Activated CD8-positive, alpha-beta memory T cell treated with anti-CD3 and anti-CD28 coated beads for 24 hours (primary cell): ENCODE results near the gene CDC42EP5.
A peak's percentile ranks its signal among the peaks of the same experiment; 100 is the strongest.
"Not testable (repeated sequence)": the region's sequence is repeated elsewhere in the genome, so short reads cannot be mapped to it uniquely, and the experiment has no call there.

ENCODE experiments used
- DNase-seq: peaks from one replicate; pipeline ENCODE4 v3.0.0-alpha.2; 2020

CDC42EP5 gene

DNA sequence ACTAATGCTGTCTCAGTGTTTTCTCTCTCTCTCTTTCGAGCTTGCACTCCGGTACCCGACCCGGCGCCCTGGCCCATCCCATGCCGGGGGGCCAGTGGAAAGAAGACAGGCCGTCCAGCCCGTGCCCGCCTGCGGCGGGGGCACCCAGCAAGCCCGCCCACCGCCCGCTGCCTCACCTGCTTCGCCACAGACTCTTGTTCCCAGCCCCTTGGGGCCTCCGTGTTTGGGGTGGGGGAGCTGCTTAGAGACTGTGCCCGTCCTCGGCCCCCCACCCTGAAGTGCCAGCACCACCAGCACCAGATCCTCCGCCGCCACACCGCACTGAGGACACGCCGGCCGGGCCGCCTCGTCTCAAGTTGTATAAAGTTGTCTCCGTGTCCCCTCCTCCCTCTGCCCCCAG is 11.9 kb downstream of the CDC42EP5 start:
- no peak for DNase-seq

DNA sequence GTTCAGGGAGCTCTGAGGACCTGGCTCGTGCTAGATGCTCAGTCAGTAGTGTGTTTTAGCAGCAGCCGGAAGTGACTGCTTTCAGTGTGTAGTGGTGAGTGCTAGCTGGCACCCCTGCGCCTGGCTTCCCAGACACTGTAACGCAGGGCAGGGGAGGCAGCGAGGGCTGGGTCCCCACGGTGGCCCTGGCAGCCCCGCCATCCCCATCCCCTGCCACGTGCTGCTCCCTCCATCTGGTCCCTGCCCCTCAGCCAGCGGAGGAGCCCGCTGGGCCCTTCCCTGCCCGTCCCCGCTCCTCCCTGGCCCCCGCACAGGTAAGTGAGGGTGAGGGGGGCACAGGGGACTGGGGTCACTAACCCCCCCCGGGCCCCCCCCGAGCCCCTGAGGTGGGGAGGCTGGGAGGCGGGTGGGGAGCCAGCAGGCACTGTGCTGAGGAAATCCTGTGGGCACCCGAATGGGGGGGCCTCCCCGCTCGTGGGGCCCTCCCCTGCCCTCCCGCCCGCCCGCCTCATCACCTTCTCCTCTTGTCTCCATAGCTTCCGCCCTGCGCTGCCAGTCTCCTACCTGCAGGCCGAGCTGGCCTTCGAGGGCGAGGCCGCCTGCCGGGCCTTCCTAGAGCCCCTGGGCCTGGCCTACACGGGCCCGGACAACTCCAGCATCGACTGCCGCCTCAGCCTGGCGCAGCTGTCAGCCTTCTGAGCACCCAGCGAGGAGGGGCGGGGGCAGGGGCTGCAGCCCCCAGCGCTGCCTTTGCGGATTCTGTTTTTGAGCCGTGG is 12.7 kb downstream of the CDC42EP5 start:
- no peak for DNase-seq

DNA sequence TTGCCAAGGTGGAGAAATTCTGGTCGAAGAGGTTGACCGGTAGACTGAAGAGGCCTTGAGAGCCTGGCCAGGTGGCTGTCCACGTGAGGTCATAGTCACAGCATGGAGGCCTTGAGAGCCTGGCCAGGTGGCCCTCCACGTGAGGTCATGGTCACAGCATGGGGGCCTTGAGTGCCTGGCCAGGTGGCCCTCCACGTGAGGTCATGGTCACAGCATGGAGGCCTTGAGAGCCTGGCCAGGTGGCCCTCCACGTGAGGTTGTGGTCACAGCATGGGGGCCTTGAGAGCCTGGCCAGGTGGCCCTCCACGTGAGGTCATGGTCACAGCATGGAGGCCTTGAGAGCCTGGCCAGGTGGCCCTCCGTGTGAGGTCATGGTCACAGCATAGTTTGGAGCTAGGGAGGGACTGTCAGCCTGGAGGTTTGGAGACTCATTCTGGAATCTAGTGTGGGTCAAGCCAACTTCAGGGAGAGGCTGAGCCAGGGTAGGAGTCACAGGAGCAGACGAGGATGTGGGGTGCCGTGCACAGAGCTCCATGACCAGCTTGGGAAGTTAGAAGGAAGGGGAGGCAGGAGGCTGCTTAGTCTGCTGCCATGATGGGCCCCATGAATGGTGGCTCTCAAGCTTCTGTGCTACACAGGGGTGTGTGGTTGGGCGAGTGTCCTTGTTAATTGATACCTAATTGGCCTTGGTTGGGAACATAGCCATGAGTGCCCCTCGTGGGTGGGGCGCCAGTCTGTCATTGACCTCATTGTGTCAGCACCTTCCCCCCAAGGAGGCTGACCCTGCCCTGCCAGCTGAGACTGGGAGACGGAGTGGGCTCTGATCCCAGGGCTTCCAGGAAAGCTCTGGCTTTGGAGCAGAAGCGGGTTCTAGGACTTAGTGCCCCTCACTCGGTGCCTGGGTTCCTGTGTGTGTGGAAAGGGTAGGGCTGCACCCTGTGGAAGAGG is 13.5 kb downstream of the CDC42EP5 start:
- no peak for DNase-seq

DNA sequence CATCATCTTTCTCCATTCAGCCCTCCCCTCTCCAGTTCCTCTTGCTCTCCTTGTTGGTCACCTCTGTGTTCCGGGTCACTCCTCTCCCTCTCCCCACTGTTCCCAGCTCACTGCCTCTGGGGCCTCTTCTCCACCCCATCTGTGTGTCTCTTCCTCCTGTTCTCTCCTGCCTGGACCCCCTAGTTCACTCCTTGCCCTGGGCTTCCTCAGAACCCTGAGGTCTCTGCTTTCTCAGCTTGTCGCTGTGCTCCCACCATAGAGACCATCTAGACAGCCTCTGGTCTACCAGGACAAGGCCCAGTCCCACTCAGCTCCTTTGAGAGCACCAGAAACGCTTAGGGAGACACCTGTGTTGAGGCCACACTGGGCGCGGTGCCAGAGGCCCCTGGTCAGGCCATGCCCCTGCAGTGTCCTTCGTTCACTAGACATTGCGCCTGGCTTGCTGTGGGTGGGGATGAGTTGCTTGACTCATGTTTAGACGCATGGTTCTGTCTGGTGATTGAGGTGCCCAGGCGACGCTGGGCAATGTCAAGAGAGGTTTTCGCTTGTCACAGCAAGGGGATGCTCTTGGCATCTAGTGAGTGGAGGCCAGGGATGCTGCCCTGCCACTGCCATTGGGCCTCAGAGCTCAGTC is 14.3 kb downstream of the CDC42EP5 start:
- no peak for DNase-seq

DNA sequence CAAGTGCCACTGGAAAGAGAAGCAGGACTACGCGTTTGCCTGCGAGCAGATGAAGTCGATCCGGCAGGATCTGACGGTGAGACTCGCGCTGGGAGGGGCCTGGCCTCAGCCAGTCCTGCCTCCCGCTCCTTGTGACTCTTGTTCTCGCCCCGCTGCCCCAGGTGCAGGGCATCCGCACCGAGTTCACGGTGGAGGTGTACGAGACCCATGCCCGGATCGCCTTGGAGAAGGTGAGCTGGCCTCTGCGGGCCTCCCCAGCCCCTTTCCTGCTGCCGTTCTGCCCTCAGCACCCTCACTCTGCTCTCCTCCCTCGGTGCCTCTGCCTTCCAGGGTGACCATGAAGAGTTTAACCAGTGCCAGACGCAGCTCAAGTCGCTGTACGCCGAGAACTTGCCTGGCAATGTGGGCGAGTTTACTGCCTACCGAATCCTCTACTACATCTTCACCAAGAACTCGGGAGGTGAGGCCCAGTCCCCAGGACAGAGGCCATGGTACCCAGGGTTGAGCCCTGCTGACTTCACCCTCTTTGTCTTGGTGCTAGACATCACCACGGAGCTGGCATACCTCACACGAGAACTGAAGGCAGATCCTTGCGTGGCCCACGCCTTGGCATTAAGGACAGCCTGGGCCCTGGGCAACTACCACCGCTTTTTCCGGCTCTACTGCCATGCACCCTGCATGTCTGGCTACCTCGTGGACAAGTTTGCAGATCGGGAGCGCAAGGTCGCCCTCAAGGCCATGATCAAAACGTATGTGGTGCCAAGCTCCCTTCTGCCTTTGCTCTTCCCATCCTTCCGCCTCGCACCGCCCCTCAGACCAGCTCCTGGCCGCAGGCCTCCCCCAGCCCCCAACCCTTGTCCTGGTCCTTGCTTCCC is 15.1 kb downstream of the CDC42EP5 start:
- no peak for DNase-seq

DNA sequence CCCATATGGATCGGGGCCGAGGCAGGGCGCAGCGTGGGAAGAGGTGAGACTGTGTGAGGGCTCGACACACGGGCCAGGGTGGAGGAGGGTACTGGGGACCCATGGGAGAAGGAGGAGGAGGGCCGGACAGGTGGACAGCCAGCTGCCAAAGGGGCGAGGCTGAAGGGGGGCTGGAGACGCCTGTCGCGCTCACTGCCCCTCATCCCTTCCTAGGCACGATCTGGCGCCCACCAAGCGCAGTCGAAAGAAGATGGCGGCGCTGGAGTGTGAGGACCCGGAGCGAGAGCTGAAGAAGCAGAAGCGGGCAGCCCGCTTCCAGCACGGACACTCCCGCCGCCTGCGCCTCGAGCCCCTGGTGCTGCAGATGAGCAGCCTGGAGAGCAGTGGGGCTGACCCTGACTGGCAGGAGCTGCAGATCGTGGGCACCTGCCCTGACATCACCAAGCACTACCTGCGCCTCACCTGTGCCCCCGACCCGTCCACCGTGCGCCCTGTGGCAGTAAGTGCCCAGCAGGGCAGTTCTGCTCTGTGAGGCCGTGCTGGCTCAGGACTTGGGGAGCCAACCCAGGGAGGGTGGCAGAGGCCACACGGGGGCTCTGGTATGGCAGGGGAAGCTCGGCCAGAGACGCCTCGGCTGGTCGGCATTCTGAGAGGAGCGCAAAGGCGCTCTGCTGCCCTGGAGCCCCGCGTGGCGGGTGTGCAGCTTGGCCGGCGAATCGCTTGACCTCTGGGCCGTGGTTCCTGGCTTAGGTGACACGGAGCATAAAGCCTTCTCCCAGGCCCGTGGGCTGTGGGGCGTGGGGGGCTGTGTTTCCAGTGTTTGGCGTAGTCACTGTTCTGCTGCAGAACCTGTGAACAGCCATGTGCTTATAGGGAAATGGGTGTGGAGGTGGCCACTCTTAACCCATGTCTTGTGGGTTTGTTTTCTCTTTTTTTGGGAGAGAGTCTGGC is 16.4 kb downstream of the CDC42EP5 start:
- no peak for DNase-seq

DNA sequence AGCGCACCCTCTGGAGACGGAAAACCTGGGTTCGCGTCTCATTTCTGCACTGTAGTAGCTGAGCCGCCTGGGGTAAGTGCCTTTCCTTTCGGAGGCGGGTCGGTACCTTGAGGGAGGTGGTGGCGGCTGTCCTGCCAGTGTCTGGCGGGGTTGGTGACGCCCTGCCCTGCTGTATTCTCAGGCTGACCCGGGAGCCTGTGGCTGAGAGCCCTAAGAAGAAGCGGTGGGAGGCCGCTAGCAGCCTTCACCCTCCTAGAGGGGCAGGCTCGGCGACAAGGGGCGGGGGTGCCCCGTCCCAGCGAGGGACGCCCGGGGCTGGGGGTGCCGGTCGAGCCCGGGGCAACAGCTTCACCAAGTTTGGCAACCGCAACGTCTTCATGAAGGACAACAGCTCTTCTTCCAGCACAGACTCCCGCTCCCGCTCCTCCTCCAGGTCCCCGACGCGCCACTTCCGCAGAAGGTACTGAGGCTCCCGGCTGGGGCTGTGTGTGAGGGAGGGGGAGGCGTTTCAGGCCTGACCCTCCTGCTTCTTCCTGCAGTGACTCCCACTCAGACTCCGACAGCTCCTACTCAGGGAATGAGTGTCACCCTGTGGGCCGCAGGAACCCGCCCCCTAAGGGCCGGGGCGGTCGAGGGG is 17.2 kb downstream of the CDC42EP5 start:
- DNase-seq: no peak

DNA sequence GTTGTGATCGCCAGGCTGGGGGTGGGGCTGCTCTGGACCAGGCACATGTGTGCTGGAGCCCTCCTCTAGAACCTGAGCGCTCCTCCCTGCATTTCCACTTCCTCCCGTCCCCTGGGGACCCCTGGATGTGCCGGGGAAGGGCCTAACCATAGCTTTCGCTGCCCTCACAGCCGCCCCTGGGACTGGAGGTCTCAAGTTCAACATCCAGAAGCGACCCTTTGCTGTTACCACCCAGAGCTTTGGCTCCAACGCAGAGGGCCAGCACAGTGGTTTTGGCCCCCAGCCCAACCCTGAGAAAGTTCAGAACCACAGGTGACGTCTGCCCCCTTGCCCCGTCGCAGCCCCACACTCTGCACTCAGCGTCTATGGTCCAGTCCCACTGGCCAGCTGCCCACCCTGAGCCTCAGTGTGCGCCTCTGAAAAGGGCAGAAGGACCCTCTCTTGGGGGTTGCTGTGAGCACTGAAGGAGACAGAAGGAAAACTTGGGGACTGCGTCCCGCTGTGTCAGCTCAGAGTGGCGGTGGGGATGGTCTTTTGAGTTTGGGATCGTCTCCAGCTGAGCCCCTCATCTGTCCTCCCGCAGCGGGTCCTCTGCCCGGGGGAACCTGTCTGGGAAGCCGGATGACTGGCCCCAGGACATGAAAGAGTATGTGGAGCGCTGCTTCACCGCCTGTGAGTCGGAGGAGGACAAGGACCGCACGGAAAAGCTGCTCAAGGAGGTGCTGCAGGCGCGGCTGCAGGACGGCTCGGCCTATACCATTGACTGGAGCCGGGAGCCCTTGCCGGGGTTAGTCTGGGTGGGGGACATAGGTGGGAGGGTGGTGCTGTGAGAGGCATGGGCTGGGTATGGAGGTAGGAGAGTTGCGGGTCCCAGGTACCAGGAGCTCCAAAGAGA is 18.1 kb downstream of the CDC42EP5 start:
- no peak for DNase-seq

DNA sequence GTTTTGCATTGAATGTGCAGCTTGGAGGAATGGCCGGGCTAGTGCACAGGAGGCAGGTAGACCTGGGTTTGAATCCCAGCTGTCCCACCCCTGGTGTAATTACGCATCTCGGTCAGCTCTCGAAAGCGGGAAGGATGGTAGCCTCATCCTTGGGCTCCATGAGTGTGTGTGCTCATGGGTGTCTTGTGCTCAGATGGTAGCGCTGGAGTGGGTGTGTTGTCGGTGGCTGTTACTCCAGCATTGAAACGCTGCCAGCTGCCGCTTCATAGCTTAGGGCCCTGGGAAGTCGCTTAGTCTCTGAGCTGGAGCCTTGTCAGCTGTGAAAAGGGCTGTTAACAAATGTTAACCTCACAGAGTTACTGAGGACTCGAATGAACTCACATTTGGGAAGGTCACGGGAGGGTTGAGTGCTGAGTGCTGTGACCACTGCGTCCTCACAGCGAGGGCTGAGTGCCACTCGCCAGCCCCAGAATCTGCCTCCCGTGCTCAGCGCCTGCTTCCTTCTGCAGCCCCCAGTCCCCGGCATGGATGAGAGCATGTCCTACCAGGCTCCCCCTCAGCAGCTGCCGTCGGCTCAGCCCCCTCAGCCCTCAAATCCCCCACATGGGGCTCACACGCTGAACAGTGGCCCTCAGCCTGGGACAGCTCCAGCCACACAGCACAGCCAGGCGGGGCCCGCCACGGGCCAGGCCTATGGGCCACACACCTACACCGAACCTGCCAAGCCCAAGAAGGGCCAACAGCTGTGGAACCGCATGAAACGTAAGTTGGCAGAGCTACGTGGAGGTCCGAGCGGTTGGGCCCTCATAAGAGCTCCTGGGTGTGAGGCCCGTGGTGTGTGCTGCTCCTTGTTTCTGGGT is 18.9 kb downstream of the CDC42EP5 start:
- DNase-seq: no peak

DNA sequence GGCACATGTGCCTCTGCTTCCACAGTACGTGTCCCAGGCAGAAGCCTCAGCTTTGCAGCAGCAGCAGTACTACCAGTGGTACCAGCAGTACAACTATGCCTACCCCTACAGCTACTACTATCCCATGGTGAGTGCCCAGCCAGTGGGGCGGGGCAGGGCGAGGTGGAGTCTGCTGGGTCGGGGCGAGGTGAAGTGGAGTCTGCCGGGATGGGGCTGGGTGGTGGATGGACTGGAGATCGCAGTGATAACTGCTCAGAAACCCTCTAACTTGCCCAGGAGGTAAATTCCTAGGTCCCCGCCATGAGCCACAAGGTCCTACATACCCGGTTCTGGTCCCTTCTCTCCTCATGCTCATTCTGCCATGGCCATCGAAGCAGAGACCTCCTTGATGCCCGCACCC is 20.5 kb downstream of the CDC42EP5 start:
- no peak for DNase-seq

DNA sequence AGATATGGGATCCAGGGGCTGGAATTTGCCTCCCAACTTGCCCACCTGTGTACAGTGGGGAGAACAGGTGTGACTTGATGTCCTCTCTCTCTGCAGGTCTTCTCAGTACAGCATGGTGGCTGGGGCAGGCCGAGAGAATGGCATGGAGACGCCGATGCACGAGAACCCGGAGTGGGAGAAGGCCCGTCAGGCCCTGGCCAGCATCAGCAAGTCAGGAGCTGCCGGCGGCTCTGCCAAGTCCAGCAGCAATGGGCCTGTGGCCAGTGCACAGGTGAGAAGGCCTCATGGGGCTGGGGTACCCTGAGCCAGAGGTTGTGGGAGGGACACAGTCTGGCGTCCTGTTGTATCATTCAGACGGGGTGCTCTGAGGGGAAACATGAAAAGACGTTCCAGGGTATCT is 21.1 kb downstream of the CDC42EP5 start:
- DNase-seq: no peak

DNA sequence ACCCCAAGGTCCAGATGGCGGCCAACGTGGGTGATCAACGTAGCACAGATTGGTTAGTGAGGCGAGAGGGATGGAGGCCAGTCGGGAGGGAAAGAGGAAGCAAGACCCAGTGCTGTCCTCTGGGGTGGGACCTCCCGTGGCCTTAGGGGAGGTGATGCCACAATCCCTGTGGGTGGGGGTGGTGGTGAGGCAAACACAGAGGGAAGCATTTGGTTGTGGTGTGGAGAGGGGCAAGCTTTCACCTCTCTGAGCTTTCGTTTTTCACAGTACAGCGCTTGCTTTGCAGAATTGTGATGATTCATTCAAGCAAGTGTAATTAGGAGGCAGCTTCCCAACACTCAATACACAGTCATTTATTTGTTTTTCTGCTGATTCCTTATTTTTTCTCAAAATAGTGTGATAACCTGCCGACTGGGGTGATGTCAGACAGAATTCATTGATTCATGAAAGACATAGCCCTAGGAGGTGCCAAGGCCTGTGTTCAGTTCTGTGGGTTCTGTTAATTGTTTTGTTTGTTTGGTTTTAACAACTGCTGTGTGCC is 21.7 kb downstream of the CDC42EP5 start:
- DNase-seq: no peak

DNA sequence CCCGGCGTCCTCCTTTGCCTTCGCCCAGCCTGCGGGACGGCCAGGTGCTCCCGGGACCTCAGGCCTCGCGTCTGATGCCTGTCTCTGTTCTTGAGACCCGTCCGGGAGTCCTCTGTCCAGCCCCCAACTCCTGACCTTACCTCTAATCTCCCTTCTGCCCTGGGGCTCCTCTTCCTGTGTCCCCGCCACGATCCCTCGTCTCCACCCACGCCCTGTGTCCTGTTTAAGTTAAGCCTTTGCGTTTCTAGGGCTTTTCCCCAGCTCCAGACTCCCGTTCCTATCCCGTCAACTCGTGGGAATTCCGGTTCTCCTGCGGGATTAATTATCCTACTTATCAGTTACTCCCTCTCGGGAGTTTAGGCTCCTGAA is 23.4 kb downstream of the CDC42EP5 start:
- no peak for DNase-seq

DNA sequence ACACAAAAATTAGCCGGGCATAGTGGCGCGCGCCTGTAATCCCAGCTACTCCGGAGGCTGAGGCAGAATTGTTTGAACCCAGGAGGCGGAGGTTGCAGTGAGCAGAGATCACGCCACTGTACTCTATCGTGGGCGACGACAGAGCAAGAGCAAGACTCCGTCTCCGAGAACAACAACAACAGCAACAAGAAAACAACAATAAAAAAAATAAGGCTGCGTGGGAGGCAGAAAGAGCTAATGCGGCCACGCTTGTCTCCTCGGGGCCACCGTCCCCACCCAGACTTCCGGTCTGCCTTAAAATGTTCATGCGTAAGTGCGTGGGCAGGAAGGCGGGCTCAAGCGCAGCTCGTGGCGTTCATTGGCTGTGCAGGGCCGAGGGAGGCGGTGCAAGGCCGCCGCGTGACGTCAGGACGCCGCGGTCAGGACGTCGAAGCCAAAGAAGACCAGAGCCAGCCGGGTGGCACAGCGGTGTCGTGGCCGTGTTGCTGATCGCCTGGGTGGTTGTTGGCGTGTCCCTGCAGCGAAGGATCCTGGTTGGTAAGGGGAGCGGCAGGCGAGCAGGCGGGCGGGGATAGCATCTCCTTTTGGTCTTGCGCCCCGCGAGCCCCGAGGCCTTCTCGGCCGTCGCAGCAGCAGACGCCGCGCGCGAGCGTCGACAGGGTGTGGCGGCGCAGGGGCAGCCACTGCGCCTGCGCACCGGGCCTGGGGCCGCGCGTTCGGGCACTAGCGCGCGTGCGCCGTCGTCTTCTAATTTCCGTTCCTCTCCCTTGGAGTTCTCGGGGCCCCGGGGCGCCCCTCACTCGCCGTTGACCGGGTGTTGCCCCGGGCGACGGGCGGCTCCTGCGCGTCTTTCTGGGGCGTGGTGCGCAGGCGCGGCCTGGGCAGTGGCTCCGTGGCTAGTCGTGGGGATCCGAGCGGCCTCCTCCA is 24.1 kb downstream of the CDC42EP5 start, which contains the start of gene LENG8:
LENG8 (plus strand) TSS at position 426 of the 927 bp plus-strand sequence. CDS start 2,146 bp downstream, outside the sequence.
- peak; percentile 99 for DNase-seq

DNA sequence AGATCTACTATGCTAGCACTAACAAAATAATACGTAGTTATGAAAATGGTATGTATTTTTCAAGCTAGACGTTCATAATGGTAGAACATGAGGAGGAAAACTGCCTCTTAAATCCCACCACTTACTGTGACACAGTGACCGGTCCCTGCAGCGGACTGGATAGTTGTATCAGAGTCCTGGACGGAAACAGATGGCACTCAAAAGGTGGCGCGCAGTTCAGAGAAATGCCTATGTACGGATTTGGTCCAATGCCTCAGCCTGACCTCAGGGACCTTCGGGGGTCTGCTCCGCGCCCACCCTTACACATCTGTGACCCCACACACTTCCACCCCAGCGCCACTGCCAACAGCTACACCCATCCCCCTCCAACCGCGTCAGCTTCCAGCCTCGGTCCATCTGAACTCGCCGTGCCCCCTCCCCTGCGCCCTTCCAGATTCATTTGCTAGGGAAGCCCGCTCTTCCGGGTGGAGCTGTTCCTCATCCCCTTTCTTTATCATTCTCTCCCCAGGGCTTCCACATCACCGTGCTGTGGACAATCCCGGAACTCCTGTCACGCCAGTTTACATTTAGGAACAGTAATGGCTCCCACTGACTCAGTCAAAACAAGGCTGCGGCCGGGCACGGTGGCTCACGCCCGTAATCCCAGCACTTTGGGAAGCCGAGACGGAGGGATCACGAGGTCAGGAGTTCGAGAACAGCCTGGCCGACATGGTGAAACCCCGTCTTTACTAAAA is 24.9 kb downstream of the CDC42EP5 start:
- DNase-seq: peak; percentile 85

DNA sequence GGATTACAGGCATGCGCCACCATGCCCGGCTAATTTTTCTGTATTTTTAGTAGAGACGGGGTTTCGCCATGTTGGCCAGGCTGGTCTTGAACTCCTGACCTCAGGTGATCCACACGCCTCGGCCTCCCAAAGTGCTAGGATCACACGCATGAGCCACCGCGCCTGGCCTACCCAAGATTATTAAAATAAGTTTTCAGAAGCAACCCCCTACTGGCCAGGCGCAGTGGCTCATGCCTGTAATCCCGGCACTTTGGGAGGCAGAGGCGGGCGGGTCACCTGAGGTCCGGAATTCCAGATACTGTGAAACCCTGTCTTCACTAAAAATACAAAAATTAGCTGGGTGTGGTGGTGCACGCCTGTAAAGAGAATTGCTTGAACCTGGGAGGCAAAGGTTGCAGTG is 26.7 kb downstream of the CDC42EP5 start:
- DNase-seq: not testable (repeated sequence)
